Left hindlimb (tissue), 1 donor: ENCODE results near the gene SEC22A.
"Not testable (repeated sequence)": the region's sequence is repeated elsewhere in the genome, so short reads cannot be mapped to it uniquely, and the experiment has no call there.

Experiments
- DNase-seq: peaks from one replicate; pipeline ENCODE4 v3.0.0-alpha.2; 2018

Gene SEC22A

DNA sequence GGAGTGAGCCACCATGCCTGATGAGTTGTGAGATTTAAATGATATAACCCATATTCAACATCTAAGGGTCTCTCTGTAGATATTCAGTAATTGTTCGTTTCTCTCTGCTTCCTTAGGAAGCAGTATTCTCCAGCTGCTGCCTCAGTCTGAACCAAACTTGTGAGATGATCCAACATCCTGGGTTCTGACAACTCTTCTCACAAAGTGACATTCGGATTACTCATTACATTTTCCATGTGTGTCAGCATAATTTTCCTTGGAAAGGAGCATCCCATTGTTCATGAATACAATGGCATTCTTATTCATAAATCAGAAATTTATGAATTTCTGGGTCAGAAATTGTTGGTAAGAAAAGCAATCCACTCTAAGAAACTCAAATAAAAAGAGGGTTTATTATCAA lies 15.0 kb upstream of the SEC22A start:
- DNase-seq = no peak

DNA sequence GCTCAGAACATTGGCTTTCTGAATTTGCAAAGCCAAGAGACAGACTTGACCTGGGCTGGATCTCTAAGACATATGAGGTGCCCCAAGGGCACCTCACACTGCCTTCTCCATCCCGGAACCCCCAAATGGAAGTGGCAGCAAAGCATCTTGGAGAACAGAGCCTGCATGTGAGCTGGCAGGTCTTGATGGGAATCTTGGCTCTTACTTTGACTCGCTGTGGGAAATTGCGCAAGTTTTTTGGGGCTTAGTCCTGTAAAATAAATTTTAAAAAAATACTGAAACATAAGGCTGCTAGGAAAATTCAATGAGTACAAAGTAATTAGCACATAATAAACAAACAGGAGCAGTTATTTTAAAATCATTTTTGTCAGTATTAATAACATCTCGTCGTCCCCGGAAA lies 13.7 kb upstream of the SEC22A start:
- no peak for DNase-seq

DNA sequence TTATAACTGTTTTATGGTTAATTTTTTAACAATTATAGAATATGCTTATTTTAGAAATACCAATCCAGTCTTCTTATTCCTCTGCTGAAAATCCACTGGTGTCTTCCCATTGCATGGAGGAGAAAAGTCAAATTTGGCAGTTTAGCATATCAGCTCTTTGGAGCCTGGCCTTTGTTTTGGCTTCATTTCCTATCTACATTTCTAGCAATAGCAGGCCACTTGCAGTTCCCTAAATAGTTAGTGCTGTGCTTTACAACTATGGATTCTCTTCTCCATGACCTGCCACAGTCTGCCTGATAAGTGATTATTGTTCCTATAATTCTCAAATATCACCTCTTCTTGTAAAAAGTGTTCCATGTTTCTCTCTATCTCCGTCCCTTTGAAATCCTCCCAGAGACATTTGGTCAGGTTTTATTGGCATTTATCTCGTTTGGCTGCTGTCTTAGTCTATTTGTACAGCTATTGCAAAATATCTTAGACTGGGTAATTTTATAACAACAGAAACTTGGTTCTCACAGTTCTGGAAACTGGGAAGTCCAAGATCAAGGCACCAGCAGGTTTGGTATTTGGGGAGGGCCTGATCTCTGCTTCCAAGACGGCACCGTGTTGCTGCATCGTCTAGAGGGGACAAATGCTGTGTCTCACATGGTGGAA lies 8.2 kb upstream of the SEC22A start:
- no peak for DNase-seq

DNA sequence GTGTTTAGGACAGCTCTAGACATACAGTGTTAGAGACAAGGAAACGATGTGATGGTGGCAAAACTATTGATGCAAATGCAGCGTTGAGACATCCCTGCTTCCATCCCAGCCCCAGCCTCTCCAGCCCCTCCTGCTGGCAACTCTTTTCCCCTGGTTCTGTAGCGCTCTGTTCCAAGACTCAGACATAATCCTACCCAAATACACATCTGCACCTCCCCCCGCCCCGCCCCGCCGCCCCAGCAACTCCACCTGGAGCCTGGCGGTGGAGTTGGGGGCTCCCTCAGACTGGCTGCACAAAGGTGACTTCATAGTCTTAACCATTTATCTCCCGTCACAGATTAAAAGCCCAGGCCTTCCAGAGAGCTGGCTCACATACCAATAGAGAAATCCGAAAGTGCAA lies 7.2 kb upstream of the SEC22A start:
- no peak for DNase-seq

DNA sequence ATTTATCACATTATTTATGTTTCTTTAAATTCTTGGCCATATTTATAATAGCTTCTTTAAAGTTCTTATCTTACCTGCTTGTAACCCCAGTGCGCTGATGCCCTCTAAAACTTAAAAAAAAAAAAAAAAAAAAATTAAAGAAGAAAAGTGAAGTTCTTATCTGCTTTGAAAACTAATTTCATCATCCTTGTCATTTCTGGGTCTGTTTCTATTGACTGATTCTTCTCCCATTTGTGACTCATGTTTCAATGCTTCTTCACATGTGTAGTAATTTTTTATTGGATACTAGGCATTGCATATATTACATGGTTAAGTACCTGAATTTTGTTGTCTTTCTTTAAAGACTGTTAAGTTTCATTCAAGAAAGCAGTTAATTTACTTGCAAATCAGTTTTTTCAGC lies 3.4 kb upstream of the SEC22A start:
- DNase-seq = no peak

DNA sequence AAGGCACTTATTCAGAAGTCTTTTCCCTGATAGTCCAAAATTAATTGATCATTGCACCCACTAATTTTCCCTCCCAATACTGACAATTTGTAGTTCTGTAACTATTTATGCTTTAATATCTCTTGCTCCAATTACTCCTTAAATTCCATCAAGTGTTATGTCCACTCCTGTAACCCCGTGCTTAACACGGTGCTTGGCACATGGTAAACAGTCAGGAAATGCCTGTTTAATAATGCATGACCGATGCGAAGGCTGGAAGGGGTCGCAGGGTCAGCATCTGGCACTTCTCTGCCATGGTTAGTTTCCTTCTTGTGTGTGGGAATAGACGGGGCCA lies 553 bp upstream of the SEC22A start:
- DNase-seq = no peak

DNA sequence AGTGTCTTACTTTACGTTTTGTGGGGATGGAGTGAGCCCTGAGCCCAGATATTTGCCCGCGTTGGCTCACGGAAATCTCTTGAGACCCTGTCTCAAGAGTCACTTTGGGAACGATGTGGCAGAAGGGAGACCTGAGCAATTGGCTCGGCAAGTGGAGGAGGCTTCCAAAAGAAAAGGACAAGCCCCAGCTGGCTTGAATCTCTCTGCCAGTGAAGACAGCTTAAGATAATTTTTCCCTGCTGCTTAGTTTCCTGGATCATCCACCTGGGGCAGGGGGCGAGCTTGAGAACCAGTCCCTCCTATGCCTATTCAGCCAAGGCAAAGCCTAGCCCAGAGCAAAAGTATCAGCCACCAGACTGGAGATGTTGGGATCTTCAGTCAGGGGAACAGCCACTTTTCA lies 708 bp downstream of the SEC22A start:
- DNase-seq = no peak

DNA sequence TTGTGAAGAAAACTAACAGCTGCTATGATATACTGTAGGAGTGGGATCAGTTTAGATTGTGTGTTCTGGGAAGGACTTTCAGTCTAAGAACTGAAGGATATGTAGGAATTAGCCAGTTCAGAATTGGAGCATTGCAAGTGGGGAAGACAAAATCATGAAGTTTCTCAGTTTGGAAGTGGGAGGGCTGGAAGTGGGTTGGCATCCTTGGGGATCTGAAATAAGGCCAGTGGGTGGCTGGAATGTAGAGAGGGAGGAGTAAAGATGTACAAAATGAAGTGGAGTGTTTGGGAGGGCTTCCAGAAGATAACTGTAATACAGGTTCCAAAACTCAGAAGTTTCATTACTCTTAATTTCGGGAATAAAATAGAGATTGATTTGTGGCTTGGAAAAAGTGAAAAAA lies 17.2 kb downstream of the SEC22A start:
- DNase-seq = no peak

DNA sequence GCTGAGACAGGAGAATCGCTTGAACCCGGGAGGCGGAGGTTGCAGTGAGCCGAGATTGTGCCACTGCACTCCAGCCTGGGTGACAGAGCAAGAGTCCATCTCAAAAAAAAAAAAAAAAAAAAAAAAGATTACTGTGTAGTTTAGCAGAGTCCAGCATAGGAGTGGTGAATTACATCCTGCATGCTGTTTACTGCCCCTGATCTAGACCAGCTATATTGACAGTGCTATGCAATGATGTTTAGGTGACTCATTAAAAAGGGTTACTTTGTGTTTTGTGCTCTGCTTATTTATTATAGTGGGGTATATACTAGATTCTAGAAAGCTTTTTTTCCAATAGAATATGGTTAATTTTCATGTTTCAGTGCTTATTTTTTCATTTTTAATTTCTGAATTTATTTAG lies 19.6 kb downstream of the SEC22A start:
- DNase-seq = not testable (repeated sequence)

DNA sequence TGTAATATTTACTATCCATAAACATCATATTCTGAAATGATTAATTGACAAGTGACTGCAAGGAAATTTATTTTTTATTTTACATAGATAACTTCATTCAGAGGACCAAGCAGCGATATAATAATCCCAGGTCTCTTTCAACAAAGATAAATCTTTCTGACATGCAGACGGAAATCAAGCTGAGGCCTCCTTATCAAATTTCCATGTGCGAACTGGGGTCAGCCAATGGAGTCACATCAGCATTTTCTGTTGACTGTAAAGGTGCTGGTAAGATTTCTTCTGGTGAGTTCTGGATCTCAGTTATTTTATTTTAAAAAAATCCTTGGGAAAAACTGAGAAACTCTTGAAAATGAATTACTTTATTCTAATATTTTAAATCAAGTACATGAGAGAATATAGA lies 23.3 kb downstream of the SEC22A start:
- DNase-seq = no peak

DNA sequence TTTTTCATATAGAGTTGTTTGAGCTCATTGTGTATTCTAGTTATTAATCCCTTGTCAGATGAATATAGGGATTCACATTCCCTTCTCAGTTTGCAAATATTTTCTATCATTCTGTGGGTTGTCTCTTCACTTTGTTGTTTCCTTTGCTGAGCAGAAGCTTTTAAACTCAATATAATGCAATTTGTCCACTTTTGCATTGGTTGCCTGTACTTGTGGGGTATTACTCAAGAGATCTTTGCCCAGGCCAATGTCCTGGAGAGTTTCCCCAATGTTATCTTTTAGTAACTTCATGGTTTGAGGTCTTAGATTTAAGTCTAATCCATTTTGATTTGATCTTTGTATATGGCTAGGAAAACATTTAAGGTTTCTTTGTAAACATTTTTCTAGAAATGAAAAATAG lies 24.8 kb downstream of the SEC22A start:
- no peak for DNase-seq

DNA sequence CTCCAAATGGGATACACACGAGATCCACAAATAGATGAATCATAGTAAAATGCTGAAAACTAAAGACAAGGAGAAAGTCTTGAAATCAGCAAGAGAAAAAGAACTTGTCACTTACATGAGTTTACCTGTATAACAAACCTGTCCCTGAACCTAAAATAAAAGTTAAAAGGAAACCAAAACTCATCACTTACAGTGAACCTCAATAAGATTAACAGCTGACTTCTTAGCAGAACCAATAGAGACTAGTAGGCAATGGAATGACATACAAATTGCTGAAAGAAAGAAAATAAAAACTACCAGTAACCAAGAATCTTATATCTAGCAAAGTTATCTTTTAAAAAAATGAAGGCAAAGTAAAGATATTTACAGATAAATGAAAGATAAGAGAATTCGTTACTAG lies 27.4 kb downstream of the SEC22A start:
- no peak for DNase-seq

DNA sequence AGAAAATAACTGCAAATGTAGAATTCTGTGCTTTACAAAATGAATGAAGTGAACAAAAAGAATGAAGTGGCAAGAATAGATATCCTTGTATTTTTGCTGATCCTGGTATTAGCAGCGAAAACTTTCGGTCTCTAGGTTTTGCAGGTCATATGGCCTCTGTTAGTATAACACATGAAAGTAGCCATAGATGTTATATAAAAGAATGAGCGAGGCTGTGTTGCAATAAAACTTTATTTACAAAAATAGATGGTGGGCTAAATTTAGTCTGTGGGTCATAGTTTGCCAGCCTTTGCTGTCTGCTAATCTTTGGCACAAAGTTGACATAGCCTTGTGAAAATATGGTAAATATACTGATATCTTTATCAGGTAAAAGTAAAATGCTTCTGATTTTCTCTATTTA lies 35.2 kb downstream of the SEC22A start:
- no peak for DNase-seq

DNA sequence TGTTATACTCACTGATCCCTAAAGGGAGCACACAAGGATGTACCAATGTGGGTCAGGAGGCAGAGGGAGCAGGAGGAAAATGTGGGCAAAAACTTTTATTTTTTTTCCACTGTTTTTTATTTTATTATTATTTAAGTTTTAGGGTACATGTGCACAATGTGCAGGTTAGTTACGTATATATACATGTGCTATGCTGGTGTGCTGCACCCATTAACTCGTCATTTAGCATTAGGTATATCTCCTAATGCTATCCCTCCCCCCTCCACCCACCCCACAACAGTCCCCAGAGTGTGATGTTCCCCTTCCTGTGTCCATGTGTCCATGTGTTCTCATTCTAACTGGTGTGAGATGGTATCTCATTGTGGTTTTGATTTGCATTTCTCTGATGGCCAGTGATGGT lies 37.4 kb downstream of the SEC22A start:
- DNase-seq = not testable (repeated sequence)

DNA sequence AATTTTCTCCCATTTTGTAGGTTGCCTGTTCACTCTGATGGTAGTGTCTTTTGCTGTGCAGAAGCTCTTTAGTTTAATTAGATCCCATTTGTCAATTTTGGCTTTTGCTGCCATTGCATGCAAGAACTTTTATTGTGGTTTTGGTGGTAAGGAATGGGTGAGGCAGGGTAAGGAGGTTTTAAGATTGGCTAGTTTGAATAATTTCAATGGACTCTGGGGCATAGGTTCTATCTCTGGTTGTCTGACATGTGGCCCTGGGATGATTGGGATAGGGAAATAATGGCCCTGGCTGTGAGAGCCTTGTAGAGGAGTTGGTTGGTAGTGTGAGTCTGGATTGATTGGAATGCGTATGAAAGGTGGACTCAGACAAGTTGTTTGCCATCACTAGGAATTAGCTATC lies 38.0 kb downstream of the SEC22A start:
- no peak for DNase-seq

DNA sequence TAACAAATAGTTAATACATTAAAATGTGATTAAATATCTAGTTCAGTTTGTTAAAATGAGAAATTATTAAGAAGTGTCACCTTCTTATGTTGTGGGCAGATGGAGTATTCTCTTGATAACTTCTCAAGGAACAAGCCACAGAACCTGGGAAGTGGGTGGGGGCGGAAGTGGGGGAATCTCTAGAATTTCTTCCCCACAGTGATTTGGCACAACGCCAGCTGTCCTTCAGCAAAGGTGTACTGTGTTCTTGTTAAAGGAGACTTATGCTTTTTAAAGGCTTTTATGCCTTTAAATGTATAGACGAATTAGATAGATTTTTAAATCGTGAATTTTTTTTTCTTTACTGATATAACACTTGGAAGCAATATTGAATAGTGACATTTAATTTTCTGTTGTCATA lies 42.4 kb downstream of the SEC22A start:
- DNase-seq = no peak

DNA sequence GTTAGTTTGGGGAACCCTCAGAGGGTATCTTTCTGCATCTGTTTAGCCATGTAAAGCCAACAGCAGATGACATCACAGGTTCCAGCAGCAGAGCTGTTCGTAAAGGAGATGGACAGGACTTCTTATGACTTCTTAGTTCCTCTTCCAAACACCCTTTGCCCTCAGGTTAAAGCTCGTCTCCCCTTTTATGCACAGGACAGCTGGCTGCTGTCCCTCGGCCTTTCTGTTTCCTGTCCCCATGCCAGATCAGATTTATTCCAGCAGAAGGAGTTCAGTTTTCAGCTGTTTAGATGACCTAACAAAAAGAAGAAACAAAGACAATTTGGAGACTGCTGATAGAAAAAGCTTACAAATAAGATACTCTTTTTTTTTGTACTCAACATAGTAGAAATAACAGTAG lies 45.1 kb downstream of the SEC22A start:
- no peak for DNase-seq

DNA sequence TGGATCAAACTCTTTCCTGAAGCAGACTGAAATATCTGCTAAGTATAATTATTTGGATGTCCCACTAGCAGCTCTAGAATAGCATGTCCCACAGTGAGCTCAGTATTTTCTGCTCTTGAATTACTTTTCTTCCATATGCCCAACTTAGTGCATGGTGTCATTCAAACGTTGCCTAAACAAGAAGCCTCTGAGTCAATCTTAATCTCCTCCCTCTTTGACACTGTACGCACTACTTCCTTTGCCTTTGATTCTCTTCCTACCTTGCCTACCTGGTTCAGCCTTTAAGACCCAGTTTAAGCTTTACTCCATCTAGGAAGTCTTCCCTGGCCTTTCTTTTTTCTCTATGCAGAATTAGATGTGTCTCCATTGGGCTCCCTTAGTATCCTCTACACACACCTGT lies 54.5 kb downstream of the SEC22A start:
- no peak for DNase-seq

DNA sequence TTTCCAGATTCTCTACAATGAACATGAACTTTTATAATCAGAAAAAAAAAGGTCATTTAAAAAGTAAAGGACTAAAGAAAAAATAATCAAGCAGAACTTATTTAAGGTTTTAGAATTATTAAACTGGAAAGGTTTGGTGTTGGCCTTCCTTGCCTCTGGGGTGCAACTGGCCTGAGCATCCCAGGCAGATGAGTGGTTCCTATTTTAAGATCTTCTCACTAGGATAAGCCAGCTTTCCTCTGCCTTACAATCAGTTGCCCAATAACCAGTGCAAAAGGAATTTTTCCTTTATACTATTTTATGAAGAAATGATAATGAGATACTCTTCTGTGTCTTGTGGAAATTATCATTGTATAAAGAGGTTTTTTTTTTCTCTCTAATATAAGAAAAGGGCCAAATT lies 56.6 kb downstream of the SEC22A start:
- DNase-seq = no peak

DNA sequence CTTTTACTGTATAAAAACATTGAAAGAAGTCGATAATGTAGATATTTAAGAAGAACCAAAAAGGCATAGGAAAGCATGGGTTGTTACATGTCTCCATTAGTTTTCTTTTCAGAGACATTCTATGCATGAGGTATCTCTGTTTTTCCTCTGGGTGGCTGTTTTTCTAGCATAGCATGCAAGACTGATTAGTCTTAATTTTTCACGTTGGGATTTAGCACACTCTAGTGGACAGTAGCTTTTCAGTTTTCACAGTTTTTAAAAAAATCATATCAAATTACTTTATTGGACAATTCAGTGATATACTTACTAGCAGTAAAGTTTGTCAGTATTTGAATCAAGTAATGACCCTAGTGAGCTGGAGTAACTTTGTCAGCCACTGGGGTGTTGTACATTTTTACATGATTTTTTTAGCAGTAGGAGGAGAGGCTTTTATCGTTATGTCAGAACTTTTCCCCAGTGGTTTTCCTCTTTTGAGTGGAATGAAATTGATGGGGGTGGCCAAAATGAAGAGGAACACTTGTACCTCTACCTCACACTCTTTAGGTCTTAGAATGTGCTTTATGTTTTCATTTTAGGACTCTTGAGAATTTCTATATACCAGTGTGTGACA lies 57.2 kb downstream of the SEC22A start:
- DNase-seq = no peak

DNA sequence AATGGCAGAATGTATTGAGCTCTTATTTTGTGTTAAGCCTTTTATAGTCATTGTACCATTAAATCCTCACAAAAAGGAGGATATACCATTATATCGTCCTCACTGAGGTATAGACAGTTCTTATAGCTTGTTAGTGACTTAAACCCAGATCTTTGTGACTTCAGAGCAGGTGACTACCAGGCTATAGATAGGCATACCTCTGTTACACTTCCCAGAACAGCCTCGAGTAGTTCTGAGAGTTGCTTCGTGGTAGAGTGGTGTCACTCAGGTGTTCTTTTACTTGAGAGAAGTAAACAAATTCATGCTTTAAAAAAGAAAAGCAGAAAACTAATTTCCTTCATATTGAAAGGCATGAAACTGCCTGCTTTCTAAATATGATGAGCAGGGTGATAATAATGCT lies 59.9 kb downstream of the SEC22A start:
- no peak for DNase-seq

DNA sequence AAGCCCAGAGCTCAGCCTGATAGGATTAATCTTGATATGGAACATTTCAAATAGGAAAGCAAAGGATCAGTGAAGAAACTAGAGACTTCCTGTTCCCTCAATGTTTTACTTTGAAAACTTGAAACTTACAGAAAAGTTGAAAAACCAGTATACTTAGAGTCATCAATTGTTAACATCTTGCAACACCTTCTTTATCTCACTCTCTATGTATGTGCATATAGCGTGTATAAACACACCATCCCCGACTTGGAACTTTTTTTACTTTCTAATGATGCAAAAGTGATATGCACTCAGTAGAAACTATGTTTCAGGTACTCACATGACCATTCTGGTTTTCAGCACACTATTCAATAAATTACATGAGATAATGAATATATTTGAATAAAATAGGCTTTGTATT lies 60.5 kb downstream of the SEC22A start:
- DNase-seq = no peak

DNA sequence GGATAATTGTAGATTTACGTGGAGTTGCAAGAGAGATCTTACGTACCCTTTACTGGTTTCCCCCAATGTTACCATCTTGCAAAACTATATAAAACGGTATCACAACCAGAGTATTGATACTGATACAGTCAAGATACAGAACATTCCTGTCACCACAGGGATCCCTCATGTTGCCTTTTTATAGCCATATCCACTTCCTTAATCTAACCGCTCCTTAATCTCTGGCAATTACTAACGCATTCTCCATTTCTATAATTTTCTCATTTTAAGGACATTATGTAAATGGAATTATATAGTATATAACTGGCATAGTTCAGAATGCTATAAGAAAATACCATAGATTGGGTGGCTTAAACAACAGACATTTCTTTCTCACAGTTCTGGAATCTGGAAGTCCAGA lies 61.1 kb downstream of the SEC22A start:
- DNase-seq = no peak

DNA sequence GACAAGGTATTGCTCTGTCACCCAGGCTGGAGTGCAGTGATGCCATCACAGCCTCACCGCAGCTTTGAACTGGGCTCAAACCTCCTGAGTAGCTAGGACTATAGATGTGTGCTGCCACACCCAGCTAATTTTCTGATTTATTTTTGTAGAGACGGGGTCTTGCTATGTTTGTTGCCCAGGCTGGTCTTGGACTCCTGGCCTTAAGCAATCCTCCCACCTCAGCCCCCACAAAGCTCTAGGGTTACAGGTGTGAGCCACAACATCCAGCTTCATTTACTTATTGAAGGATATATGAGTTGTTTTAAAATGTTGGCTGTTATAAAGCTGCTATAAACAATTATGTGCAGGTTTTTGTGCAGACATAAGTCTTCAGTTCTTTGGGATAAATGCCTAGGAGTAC lies 62.2 kb downstream of the SEC22A start:
- DNase-seq = no peak

DNA sequence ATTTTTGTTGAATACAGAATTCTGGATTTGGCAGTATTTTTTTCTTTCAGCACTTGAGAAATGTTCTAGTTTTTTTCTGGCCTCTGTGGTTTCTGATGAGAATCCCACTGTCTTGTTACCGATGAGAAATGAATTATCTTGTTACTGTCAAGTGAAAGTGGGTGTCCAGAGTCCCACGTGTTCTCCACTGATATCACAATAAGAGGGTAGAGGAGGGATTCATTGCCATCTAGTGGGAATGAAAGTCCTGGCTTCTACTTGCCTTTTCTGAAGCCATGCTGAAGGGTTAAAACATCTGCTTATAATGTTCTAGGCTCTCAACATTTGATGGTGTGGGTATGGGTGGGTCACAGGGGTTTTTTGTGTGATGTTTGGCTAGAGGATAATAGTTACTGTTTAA lies 66.1 kb downstream of the SEC22A start:
- no peak for DNase-seq

DNA sequence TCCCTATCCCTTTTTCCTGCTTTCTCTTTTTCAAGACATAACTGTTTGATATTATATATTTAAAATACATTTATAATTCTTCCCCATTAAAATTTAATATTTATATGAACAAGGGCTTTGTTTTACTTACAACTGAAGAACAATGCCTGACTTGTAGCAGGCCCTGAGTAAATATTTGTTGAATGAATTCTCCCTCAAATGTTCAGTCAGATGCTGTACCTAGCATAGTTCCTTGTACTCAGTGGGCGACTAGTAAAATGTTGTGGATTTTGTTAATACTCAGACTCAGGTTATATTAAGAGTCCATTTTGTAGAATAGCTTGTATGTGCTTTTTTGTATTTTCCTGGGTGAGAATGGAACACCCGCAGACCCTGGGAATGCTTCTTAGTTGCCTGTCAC lies 69.1 kb downstream of the SEC22A start:
- no peak for DNase-seq
